NCI-H510A treated with DMSO at 0.1 percent for 48 hours (cell line): ENCODE measurements around the gene MEIOB.

Experiments used
- DNase-seq: peaks from one replicate; lab custom pipeline; 2025; lab: John Stamatoyannopoulos, UW

Gene MEIOB

GRCh38 chr16:1831186-1832075 is 40.5 kb downstream of the MEIOB start:
- no peak for DNase-seq

- no peak for DNase-seq
Observed at GRCh38 chr16:1830213-1830612, 41.8 kb downstream of the MEIOB start.

GRCh38 chr16:1828645-1829410 is 43.1 kb downstream of the MEIOB start:
- DNase-seq: no peak

- DNase-seq: peak; percentile 75
Observed at GRCh38 chr16:1826691-1827573, 45.0 kb downstream of the MEIOB start, which contains the start of the genes FAHD1 and HAGH. Gene FAHD1 (plus strand): TSS chr16:1827206. CDS start chr16:1827239, 33 bp downstream. Gene HAGH (minus strand): TSS chr16:1826825. CDS start chr16:1826787, 38 bp downstream.

GRCh38 chr16:1825864-1826690 is 45.9 kb downstream of the MEIOB start:
- DNase-seq: no peak

- DNase-seq: no peak
Observed at GRCh38 chr16:1825381-1825863, 46.5 kb downstream of the MEIOB start.

GRCh38 chr16:1823821-1824220 is 48.1 kb downstream of the MEIOB start:
- DNase-seq: no peak

GRCh38 chr16:1822801-1823200 is 49.2 kb downstream of the MEIOB start:
- no peak for DNase-seq

GRCh38 chr16:1821861-1822611 is 49.9 kb downstream of the MEIOB start:
- no peak for DNase-seq

GRCh38 chr16:1820946-1821290 is 51.0 kb downstream of the MEIOB start:
- no peak for DNase-seq

- no peak for DNase-seq
Observed at GRCh38 chr16:1820096-1820945, 51.6 kb downstream of the MEIOB start.

- no peak for DNase-seq
Observed at GRCh38 chr16:1819611-1820010, 52.4 kb downstream of the MEIOB start.

GRCh38 chr16:1818873-1819525 is 53.0 kb downstream of the MEIOB start:
- no peak for DNase-seq

- DNase-seq: no peak
Observed at GRCh38 chr16:1818204-1818872, 53.6 kb downstream of the MEIOB start.

GRCh38 chr16:1817716-1818115 is 54.2 kb downstream of the MEIOB start:
- no peak for DNase-seq

- DNase-seq: no peak
Observed at GRCh38 chr16:1817276-1817589, 54.7 kb downstream of the MEIOB start.

GRCh38 chr16:1816396-1817275 is 55.3 kb downstream of the MEIOB start:
- no peak for DNase-seq
